Duodenal mucosa (tissue), 2 donors: Measurements from ENCODE around the gene NFYB.

ENCODE experiments used
- H3K27ac ChIP-seq: one replicate; pipeline ENCODE4 v1.7.0; 2013; ENCODE audit warnings: low read depth, low read length
- H3K27me3 ChIP-seq, 2 donors: one replicate each; pipeline ENCODE4 v1.7.0; 2013; ENCODE audit warnings: low read length in 2 of 2, control low read depth in 1 of 2; ENCODE audit not compliant: insufficient read depth in 2 of 2, control insufficient read depth in 1 of 2
- H3K36me3 ChIP-seq, 2 donors: one replicate each; pipeline ENCODE4 v1.7.0; 2013; ENCODE audit warnings: low read length in 2 of 2, control low read depth in 1 of 2; ENCODE audit not compliant: insufficient read depth in 2 of 2, control insufficient read depth in 1 of 2
- H3K4me1 ChIP-seq, 2 donors: one replicate each; pipeline ENCODE4 v1.7.0; 2013; ENCODE audit warnings: low read length in 2 of 2, control low read depth in 1 of 2; ENCODE audit not compliant: insufficient read depth in 2 of 2, control insufficient read depth in 1 of 2
- H3K4me3 ChIP-seq, 2 donors: one replicate each; pipeline ENCODE4 v1.7.0; 2013; ENCODE audit warnings: low read length in 2 of 2, low read depth in 1 of 2
- H3K9ac ChIP-seq, 2 donors: one replicate each; pipeline ENCODE4 v1.7.0; 2013; ENCODE audit warnings: low read length in 2 of 2, low read depth in 1 of 2
- H3K9me3 ChIP-seq, 2 donors: one replicate each; pipeline ENCODE4 v1.7.0; 2013; ENCODE audit warnings: low read length in 2 of 2, control low read depth in 1 of 2; ENCODE audit not compliant: control insufficient read depth in 1 of 2

The NFYB gene

DNA sequence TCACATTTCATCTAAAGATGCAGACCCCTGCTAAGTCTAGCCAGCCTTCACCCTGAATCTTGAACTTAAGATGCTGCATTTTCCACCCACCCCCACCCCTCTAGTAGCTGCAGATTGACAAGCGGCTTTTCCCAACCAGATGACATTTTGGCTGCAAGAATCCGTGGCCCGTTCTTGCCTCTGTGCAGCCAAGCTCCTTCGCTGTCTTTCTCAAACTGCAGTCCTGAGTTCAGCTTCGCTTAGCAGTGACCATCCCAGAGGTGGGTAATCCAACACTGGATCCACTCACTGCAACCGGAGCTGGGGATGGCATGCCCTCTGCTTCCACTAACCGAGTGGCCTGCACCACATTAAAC, 765 bp upstream of the NFYB start:
- Histone ChIP-seq H3K4me3 (peak overlapping the region; percentile 54 to 55), H3K4me1 (peaks cover 14 to 17% of the 10 kb centered on the region in 2 donors), H3K27me3 (no peaks in the 10 kb centered on the region), H3K36me3 (peaks cover 0 to 3% of the 10 kb centered on the region in 2 donors), H3K9ac (peak overlapping the region in 1 of 2 donors; percentile 52), H3K27ac (no peak overlapping the region), H3K9me3 (no peaks in the 10 kb centered on the region)

DNA sequence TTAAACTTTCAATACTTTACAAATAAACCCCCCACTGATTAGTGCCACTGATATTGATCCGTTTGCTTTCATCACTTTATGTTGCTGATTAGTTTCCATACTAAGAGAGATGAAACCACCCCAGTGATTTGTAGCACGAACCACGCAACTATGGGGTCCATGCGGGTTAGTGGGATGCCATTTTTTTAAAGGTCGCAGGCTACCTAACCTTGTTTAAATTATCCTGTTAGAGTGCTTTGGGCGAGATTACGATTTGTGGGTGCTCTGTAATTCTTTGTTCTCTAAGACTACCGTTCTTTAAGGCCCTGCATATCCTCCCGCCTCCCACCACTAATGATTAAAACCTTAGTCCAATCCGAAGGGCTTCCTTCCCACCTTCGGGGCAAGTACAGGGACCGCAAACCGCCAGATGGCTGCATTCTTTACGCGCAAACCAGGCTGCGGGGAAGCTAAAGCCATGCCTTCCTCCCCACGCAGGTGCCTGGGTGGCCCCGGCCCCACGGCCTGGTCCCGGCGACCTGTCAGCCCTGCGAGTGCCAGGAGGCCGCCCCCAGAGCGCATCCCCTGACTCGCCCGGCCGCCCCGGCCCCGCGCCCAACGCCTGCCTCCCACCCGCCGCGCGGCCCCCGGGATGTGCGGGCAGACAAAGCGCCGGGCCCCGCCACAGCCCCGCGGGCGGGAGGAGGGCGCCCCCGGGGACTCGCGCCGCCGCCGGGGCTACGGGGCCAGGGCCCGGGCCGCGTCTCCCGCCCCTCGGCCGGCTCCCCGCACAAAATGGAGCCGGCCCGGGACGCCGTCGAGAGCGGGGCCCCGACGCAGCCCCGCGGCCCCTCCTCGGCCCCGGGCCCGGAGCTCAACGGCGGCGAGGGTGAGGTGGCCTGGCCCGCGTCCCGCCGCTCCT, 759 bp downstream of the NFYB start:
- no peaks in the 10 kb centered on the region for H3K27me3 ChIP-seq
- H3K9ac ChIP-seq, result peak overlapping the region; percentile 79 to 83
- H3K36me3 ChIP-seq, result peaks cover 2 to 13% of the 10 kb centered on the region in 2 donors
- peak overlapping the region; percentile 89 to 91 for H3K4me3 ChIP-seq
- H3K9me3 ChIP-seq, result no peaks in the 10 kb centered on the region
- H3K27ac ChIP-seq, result peak overlapping the region; percentile 78
- H3K4me1 ChIP-seq, result peaks cover 14 to 17% of the 10 kb centered on the region in 2 donors

GRCh38 chr12:104136577-104136976, 1.4 kb downstream of the NFYB start:
- no peaks in the 10 kb centered on the region for H3K9me3 ChIP-seq
- peak overlapping the region in 1 of 2 donors; percentile 79 for H3K9ac ChIP-seq
- peak overlapping the region; percentile 89 to 91 for H3K4me3 ChIP-seq
- H3K27me3 ChIP-seq, result no peaks in the 10 kb centered on the region
- peaks cover 14 to 17% of the 10 kb centered on the region in 2 donors for H3K4me1 ChIP-seq
- H3K36me3 ChIP-seq, result peaks cover 5 to 19% of the 10 kb centered on the region in 2 donors
- no peak overlapping the region for H3K27ac ChIP-seq

- Histone ChIP-seq H3K9me3 (no peaks in the 10 kb centered on the region), H3K27ac (no peak overlapping the region), H3K4me3 (no peak overlapping the region), H3K4me1 (peaks cover 14 to 17% of the 10 kb centered on the region in 2 donors), H3K9ac (no peak overlapping the region), H3K36me3 (peaks cover 5 to 23% of the 10 kb centered on the region in 2 donors), H3K27me3 (no peaks in the 10 kb centered on the region)
Observed at GRCh38 chr12:104134882-104135281, 3.1 kb downstream of the NFYB start.

DNA sequence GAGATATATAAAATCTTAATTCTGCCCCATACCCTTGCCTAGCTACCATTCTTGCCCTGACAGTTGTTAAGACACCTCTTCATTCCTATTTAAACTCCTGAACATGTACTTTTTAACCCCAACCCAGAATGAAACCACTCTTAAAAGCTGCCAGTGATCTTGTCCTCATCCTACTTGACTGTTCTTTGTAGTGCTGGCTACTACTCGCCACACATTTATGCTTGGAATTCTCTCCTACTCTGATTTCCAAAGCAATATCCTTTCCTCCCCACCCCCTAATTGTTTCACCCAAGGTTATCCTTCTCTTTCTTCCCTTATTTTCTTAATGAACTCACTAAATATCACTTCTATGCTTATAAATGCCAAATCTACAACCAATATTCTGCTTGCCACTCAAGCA, 4.1 kb downstream of the NFYB start:
- no peak overlapping the region for H3K27ac ChIP-seq
- peaks cover 5 to 29% of the 10 kb centered on the region in 2 donors for H3K36me3 ChIP-seq
- H3K4me3 ChIP-seq, result no peak overlapping the region
- no peak overlapping the region for H3K9ac ChIP-seq
- no peaks in the 10 kb centered on the region for H3K9me3 ChIP-seq
- H3K27me3 ChIP-seq, result no peaks in the 10 kb centered on the region
- peaks cover 14 to 17% of the 10 kb centered on the region in 2 donors for H3K4me1 ChIP-seq

DNA sequence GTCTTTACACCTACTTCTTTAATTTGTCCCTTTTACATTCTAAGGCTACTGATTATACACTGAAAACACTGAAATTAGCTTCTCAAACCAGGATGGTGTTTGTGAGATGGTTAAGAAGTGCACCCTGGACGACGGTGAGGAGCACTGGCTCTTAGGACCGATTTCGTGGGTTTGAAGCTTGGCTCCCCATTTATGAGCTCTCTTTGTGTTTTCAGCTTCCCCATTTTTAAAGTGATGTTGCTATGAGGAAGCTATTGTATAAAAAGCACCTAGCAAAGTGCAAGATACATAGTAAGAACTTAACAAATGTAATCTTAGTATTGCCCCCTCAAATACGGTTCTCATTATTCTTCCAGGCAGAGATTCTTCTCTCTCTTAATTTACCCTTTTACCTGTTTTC, 4.7 kb downstream of the NFYB start:
- Histone ChIP-seq H3K9me3 (no peaks in the 10 kb centered on the region), H3K27ac (no peak overlapping the region), H3K36me3 (peaks cover 5 to 34% of the 10 kb centered on the region in 2 donors), H3K4me3 (no peak overlapping the region), H3K27me3 (no peaks in the 10 kb centered on the region), H3K4me1 (peaks cover 10 to 12% of the 10 kb centered on the region in 2 donors), H3K9ac (no peak overlapping the region)

- peaks cover 8 to 41% of the 10 kb centered on the region in 2 donors for H3K36me3 ChIP-seq
- no peaks in the 10 kb centered on the region for H3K27me3 ChIP-seq
- no peak overlapping the region for H3K9ac ChIP-seq
- H3K9me3 ChIP-seq, result no peaks in the 10 kb centered on the region
- no peak overlapping the region for H3K4me3 ChIP-seq
- no peak overlapping the region for H3K27ac ChIP-seq
- peaks cover 10 to 12% of the 10 kb centered on the region in 2 donors for H3K4me1 ChIP-seq
Observed at GRCh38 chr12:104132351-104132956, 5.6 kb downstream of the NFYB start.

DNA sequence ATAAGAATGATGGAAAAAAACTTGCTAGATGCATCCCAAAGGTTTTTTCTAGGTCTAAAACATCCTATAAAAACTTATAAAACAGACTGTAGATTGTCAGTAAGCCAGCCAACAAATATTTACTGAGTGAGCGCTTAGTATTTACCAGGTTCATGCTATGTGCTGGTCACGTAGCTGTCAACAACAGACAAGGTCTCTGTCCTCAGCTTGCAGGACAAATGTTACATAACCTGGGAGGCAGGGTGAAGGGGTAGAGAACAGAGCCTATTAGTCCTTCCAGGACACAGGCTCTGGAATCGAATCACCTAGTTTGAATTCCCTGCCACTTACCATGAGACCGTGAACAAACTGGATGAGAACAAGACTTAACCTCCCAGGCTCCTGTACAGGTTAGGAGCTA, 6.4 kb downstream of the NFYB start:
- H3K4me1 ChIP-seq, result peaks cover 8% of the 10 kb centered on the region in 2 donors
- H3K36me3 ChIP-seq, result peaks cover 8 to 41% of the 10 kb centered on the region in 2 donors
- H3K4me3 ChIP-seq, result no peak overlapping the region
- no peaks in the 10 kb centered on the region for H3K27me3 ChIP-seq
- no peaks in the 10 kb centered on the region for H3K9me3 ChIP-seq
- H3K27ac ChIP-seq, result no peak overlapping the region
- H3K9ac ChIP-seq, result no peak overlapping the region

DNA sequence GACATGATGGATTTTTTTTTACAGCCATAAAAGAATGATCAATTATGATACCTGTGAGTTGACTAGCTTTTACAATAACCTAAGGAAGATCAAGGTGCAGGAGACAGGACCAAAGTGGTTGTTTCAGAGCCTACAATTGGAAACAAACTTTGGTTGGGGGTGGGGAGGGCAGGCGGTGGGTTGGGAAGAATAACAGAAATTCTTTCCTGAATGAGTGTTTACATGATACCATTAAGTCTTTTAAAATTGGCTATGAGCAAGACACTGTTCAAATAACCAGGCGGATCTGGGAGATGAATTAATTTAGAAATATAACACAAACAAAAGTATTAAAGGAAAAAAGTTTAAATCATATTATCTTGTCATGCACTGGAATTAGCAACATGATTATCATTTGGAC, 7.2 kb downstream of the NFYB start:
- Histone ChIP-seq H3K9me3 (no peaks in the 10 kb centered on the region), H3K36me3 (peaks cover 8 to 46% of the 10 kb centered on the region in 2 donors), H3K4me1 (peaks cover 0 to under 1% of the 10 kb centered on the region in 2 donors), H3K9ac (no peak overlapping the region), H3K4me3 (no peak overlapping the region), H3K27ac (no peak overlapping the region), H3K27me3 (no peaks in the 10 kb centered on the region)

DNA sequence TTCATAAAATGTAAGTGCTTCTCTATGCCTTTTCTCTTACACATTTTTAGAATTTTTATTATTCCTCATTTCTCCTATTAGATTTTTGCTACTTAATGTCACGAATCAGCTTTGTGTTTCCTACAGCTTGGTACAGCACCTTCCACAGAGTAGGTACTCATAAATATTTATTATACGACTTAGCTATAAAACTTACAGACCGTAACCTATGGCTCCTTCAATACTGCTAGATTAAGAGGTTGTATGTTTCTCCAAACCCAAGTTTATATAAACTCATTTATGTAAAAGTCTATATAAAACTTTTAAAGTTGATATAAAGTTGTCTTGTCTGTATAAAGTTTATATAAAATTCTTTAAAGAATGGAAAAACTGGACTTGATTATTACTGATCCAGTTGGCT, 11.5 kb downstream of the NFYB start:
- Histone ChIP-seq H3K36me3 (peaks cover 10 to 48% of the 10 kb centered on the region in 2 donors), H3K4me1 (no peaks in the 10 kb centered on the region), H3K27ac (no peak overlapping the region)

More for the DNA sequence above, 11.5 kb downstream of the NFYB start:
- H3K4me3 ChIP-seq, result no peak overlapping the region
- H3K9me3 ChIP-seq, result no peaks in the 10 kb centered on the region
- H3K9ac ChIP-seq, result no peak overlapping the region
- no peaks in the 10 kb centered on the region for H3K27me3 ChIP-seq
